ENCODE data around the gene RWDD4.

GRCh38 chr4:183691897-183692296 lies 32.9 kb upstream of the RWDD4 start:
- TF ChIP-seq, protein P1, sequence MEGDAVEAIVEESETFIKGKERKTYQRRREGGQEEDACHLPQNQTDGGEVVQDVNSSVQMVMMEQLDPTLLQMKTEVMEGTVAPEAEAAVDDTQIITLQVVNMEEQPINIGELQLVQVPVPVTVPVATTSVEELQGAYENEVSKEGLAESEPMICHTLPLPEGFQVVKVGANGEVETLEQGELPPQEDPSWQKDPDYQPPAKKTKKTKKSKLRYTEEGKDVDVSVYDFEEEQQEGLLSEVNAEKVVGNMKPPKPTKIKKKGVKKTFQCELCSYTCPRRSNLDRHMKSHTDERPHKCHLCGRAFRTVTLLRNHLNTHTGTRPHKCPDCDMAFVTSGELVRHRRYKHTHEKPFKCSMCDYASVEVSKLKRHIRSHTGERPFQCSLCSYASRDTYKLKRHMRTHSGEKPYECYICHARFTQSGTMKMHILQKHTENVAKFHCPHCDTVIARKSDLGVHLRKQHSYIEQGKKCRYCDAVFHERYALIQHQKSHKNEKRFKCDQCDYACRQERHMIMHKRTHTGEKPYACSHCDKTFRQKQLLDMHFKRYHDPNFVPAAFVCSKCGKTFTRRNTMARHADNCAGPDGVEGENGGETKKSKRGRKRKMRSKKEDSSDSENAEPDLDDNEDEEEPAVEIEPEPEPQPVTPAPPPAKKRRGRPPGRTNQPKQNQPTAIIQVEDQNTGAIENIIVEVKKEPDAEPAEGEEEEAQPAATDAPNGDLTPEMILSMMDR (IDR thresholded peaks at IDR 0.05): no peak
- TF ChIP-seq POLR2A (IDR thresholded peaks at IDR 0.05): no peak
